Ovary (tissue), 9 donors: ENCODE measurements around the gene TEX29. TPM values are rescaled to one million over a fixed set of nuclear protein-coding genes. Genes with fewer than 3 reads are reported as not detected.

ENCODE experiments used
- DNase-seq, 5 donors: peaks; one replicate each; pipeline ENCODE4 v3.0.0-alpha.2; 2019 to 2020
- H3K27ac ChIP-seq, 2 donors: fragments of 200-600 bp; one replicate each; pipeline versions ENCODE4 v1.5.1 to v1.8.0; 2019 to 2022
- H3K27me3 ChIP-seq: fragments of 200-600 bp; one replicate; pipeline ENCODE4 v1.8.0; 2022
- H3K36me3 ChIP-seq: fragments of 200-600 bp; sonication (generic); one replicate; pipeline ENCODE4 v1.5.1; 2019
- H3K4me1 ChIP-seq: one replicate; pipeline ENCODE4 v1.8.1; 2013; ENCODE audit warnings: mild to moderate bottlenecking, moderate library complexity; ENCODE audit not compliant: insufficient read depth
- H3K4me3 ChIP-seq: fragments of 200-600 bp; sonication (generic); one replicate; pipeline ENCODE4 v1.5.1; 2017
- H3K9me3 ChIP-seq, 2 donors: fragments of 200-600 bp in 1 of 2; sonication (generic) in 1 of 2; one replicate each; pipeline versions ENCODE4 v1.5.1 to v1.8.1; 2013 to 2019; ENCODE audit warnings: mild to moderate bottlenecking in 1 of 2, moderate library complexity in 1 of 2
- EP300 ChIP-seq: sonication (generic); formaldehyde crosslinking; IDR thresholded peaks from one replicate; pipeline ENCODE4 v1.6.1; 2017; ENCODE audit warnings: antibody characterized with exemption
- POLR2A ChIP-seq: fragments of 450-650 bp; IDR thresholded peaks from one replicate; pipeline ENCODE4 v1.6.1; 2017; ENCODE audit warnings: antibody characterized with exemption, mild to moderate bottlenecking, moderate library complexity
- WGBS, 3 donors: extraction: QIAGEN DNeasy Blood & Tissue Kit in 1 of 3; methylation state at CpG; one replicate each; pipeline versions ENCODE4 v1.1.5 to v1.1.7; 2013 to 2017; 5-methylcytosine and 5-hydroxymethylcytosine counted together
- intact Hi-C, 4 donors: fragments of 100-400 bp; cut with DNase I; formaldehyde crosslinking; loops; one replicate each; pipeline versions ENCODE4 v1.11.0 to v1.15.1; 2022 to 2023
- polyA plus RNA-seq, 2 donors: library from polyadenylated mRNA; stranded (reverse); fragments of 200-250 nt in 1 of 2; fragments of 350-450 nt in 1 of 2; fragmentation: Illumina TruSeq in 1 of 2; extraction: RNeasy Lipid Tissue Mini Kit (QIAGEN cat#74804) in 1 of 2; gene quantifications; one replicate each; pipeline ENCODE4 v1.2.3, GENCODE V29; 2013 to 2014
- total RNA-seq, 7 donors: library from RNA; depleted of rRNA in 2 of 7; stranded (reverse); fragments of >200 nt in 2 of 7; fragmentation: NEBNext Ultra II Directional in 3 of 7; extraction: Animal tissue kit (Norgen Biotek cat#: 25700) in 3 of 7; gene quantifications; one replicate each; pipeline versions ENCODE4 v1.1.0 to v1.2.4, GENCODE V29; 2016 to 2023
- TF ChIP-seq, protein P1 (sequence below), 3 donors: fragments of 450-650 bp in 2 of 3; fragments of 200-600 bp in 1 of 3; IDR thresholded peaks; one replicate each; pipeline versions ENCODE4 v1.5.1 to v1.8.0; 2016 to 2022; ENCODE audit warnings: antibody characterized with exemption in 3 of 3, mild to moderate bottlenecking in 1 of 3
- donor health status: DM: no; HTN: no; CAD: no; lungs with moderate emphysema.
- donor health status: DM: no; HTN: no; CAD: no.
- donor health status: Bipolar disorder and iron deficiency.
- donor health status: DM: yes; HTN: yes; CAD: no.
- donor health status: DM: no; HTN: no; CAD: no.
- donor health status: DM: yes; HTN: yes; CAD: no.

The TEX29 gene
- total and polyA plus RNA-seq, 9 donors, result 0.25 to 0.35 TPM; not detected in 7

DNA sequence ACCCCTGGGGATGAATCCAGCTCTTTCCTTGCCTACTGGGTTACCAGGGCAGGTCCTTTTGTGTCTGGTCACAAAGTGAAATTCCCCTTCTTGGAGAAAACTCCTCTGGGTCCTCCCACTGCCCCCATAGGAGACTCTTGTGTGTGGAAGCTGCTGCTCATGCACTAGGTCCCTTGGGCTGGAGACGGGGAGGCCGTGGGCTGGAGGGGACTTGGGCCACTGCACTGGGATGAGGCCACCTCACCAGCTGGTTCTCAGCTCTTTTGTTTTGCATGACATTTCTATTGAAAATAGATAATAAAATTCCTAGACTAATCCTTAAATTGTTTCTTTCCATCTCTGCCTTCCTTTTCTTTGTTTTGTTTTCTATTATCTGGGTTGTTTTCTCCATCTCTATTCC lies 62.4 kb downstream of the TEX29 start:
- H3K9me3 ChIP-seq, result no peaks in the 10 kb centered on the region
- no peaks in the 10 kb centered on the region for H3K4me1 ChIP-seq
- DNase-seq, result no peak
- intact Hi-C loops, result no loop called here
- no peak overlapping the region for H3K27ac ChIP-seq
- 30 to 45% (median 40%) methylated on average over 2 of the region's 2 CpGs for WGBS, 3 donors
- TF ChIP-seq POLR2A, result no peak
- TF ChIP-seq EP300, result no peak
- TF ChIP-seq, protein P1, sequence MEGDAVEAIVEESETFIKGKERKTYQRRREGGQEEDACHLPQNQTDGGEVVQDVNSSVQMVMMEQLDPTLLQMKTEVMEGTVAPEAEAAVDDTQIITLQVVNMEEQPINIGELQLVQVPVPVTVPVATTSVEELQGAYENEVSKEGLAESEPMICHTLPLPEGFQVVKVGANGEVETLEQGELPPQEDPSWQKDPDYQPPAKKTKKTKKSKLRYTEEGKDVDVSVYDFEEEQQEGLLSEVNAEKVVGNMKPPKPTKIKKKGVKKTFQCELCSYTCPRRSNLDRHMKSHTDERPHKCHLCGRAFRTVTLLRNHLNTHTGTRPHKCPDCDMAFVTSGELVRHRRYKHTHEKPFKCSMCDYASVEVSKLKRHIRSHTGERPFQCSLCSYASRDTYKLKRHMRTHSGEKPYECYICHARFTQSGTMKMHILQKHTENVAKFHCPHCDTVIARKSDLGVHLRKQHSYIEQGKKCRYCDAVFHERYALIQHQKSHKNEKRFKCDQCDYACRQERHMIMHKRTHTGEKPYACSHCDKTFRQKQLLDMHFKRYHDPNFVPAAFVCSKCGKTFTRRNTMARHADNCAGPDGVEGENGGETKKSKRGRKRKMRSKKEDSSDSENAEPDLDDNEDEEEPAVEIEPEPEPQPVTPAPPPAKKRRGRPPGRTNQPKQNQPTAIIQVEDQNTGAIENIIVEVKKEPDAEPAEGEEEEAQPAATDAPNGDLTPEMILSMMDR (IDR thresholded peaks at IDR 0.05), result no peak
- H3K36me3 ChIP-seq, result no peaks in the 10 kb centered on the region
- H3K4me3 ChIP-seq, result no peak overlapping the region
- H3K27me3 ChIP-seq, result no peaks in the 10 kb centered on the region

DNA sequence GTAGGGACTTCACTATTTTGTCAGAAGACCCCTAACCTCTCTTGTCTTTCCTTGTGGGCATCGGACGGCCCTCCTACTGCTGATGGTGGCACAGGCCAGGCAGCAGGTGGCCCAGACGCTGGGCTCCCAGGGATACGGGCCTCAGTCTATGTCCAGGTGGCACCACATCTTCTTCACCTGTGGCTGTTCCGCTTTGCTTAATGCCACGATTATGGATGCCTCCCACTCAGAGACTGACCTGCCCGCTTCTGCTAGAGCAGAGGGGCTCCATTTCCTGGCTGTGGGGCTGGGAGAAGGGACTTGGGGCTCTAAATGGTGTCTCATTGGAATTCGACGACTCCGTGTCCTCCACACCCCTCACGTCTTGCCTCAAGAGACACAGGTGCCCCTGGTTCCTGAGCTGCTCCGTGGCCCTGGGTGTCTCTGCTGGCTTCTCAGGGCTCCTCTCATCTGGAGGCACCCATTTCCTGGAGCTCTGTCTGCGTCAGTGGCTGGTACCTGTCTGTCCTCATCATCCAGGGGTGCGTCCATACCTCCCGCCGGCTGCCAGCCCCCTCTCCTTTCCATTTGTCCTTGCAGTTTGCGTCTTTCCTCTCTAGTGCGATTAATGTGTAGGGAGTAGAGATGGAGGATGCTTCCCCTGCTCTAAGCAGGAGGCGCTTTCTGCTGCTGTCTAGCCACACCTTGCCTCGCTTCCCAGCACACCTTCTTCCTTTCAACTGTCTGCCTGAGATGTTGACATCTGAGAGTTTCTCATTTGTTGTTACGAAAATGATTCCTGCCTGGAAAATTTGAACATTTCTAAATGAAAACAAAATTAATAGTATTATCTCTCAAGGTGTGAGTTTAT lies 63.4 kb downstream of the TEX29 start:
- Histone ChIP-seq H3K36me3 (no peaks in the 10 kb centered on the region), H3K4me3 (no peak overlapping the region), H3K9me3 (no peaks in the 10 kb centered on the region), H3K4me1 (no peaks in the 10 kb centered on the region), H3K27ac (no peak overlapping the region), H3K27me3 (no peaks in the 10 kb centered on the region)
- 66 to 69% (median 68%) methylated on average over 20 to 21 of the region's 21 CpGs for WGBS, 3 donors
- TF ChIP-seq EP300 (no peak), POLR2A (no peak)
- TF ChIP-seq, protein P1 (IDR thresholded peaks at IDR 0.05), result no peak
- intact Hi-C loops, result no loop called here
- DNase-seq, result no peak

DNA sequence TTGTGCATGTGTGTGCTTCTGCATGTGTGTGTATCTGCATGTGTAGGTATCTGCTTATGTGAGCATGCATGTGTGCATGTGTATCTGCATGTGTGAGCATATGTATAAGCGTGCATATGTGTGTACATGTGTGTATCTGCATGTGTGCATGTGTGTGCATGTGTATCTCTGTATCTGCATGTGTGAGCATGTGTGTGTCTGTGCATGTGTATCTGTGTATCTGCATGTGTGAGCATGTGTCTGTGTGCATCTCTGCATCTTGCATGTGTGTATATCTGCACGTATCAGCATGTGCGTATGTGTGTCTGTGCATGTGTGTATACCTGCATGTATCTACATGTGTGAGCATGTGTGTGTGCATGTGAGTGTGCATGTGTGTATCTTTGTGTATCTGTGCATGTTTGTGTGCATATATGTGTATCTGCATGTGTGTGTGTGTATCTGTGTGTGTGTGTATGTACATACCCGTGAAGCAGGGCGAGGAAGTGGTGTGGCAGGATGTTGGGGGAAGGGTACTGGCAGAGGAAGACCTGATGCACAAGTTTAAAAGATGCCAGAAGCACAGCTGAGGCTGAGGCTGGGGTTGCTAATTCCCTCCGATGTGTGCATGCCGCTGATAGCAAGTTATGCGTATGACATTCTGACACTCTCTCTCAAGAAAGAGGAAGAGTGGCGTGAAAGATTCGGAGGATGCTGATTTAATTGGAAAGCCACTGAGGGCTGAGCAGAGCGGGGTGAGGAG lies 64.2 kb downstream of the TEX29 start:
- no peaks in the 10 kb centered on the region for H3K27me3 ChIP-seq
- no peak for TF ChIP-seq POLR2A
- 78 to 83% (median 80%) methylated on average over 11 of the region's 11 CpGs for WGBS, 3 donors
- H3K36me3 ChIP-seq, result no peaks in the 10 kb centered on the region
- no peak for DNase-seq
- intact Hi-C loops, result no loop called here
- H3K4me1 ChIP-seq, result no peaks in the 10 kb centered on the region
- no peak overlapping the region for H3K4me3 ChIP-seq
- no peaks in the 10 kb centered on the region for H3K9me3 ChIP-seq
- H3K27ac ChIP-seq, result no peak overlapping the region

DNA sequence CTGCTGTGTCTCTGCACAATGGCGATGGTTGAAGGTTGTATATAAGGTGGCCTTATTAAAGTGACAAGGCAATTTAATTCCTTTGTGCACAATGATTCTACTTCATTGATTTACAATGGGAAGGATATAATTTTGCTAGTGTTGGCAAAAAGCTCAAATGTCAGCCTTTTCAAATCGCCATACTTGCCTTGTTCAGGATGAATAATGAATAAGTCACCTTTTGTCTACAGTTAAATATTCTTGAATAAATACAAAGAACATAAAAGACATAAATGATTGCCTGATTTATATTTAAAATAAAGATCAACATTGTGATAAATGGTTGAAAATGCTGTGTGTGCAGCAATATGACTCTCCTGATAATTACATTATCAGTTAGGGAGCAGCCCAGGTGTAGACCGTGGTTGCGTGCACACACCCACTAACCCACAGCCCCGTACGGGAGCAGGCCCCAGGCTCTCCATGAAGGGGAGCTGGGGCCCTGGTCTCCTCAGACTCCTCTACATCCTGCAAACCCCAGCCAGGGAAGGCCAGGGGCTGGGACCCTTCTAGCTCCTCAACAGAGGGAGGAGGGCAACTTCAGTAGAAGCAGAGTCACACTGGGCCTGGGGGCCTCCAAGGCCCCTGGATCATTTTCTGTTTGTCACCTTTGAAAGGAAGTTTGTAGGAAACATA lies 64.9 kb downstream of the TEX29 start:
- H3K27me3 ChIP-seq, result no peaks in the 10 kb centered on the region
- no peak for TF ChIP-seq POLR2A
- TF ChIP-seq, protein P1 (IDR thresholded peaks at IDR 0.05), result no peak
- TF ChIP-seq EP300, result no peak
- no peaks in the 10 kb centered on the region for H3K4me1 ChIP-seq
- H3K9me3 ChIP-seq, result no peaks in the 10 kb centered on the region
- no peak for DNase-seq
- intact Hi-C loops, result no loop called here
- no peaks in the 10 kb centered on the region for H3K36me3 ChIP-seq
- no peak overlapping the region for H3K4me3 ChIP-seq
- no peak overlapping the region for H3K27ac ChIP-seq
- WGBS, 3 donors, result 72 to 76% (median 75%) methylated on average over 6 of the region's 6 CpGs
